ENCODE results near the gene SPRY4. TPM values are rescaled to one million over a fixed set of nuclear protein-coding genes. Genes with fewer than 3 reads are reported as not detected.
A peak's percentile ranks its signal among the peaks of the same experiment; 100 is the strongest.

SPRY4 gene, protein sequence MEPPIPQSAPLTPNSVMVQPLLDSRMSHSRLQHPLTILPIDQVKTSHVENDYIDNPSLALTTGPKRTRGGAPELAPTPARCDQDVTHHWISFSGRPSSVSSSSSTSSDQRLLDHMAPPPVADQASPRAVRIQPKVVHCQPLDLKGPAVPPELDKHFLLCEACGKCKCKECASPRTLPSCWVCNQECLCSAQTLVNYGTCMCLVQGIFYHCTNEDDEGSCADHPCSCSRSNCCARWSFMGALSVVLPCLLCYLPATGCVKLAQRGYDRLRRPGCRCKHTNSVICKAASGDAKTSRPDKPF
- total RNA-seq (10 to 100 TPM; 23.6 to 33.9 TPM), polyA plus RNA-seq (10 to 100 TPM; 16.7 to 22.7 TPM)
- long read RNA-seq, donor 1, full-length matches to known transcripts = 80 of 80 reads
- long read RNA-seq, donor 1, partial matches to known transcripts = 0 of 80 reads
- long read RNA-seq, donor 1, other reads (novel, unspliced or antisense) = 0 of 80 reads
- long read RNA-seq, donor 2, full-length matches to known transcripts = 25 of 25 reads
- long read RNA-seq, donor 2, partial matches to known transcripts = 0 of 25 reads
- long read RNA-seq, donor 2, other reads (novel, unspliced or antisense) = 0 of 25 reads
- long read RNA-seq, donor 3, full-length matches to known transcripts = 44 of 44 reads
- long read RNA-seq, donor 3, partial matches to known transcripts = 0 of 44 reads
- long read RNA-seq, donor 3, other reads (novel, unspliced or antisense) = 0 of 44 reads
- long read RNA-seq, donor 4, full-length matches to known transcripts = 29 of 29 reads
- long read RNA-seq, donor 4, partial matches to known transcripts = 0 of 29 reads
- long read RNA-seq, donor 4, other reads (novel, unspliced or antisense) = 0 of 29 reads
- long read RNA-seq, donor 5, full-length matches to known transcripts = 64 of 64 reads
- long read RNA-seq, donor 5, partial matches to known transcripts = 0 of 64 reads
- long read RNA-seq, donor 5, other reads (novel, unspliced or antisense) = 0 of 64 reads

- Histone ChIP-seq H3K9ac (ENCODE audit: insufficient read depth in 1 of 2, low read length in 2 of 2) (peak within 1 kb of the TSS; percentile 65 to 78), H3K4me3 (peak within 1 kb of the TSS; percentile 72), H3K9me3 (ENCODE audit: control insufficient read depth in 4 of 4, insufficient read depth in 3 of 4, low read length in 3 of 4) (no peaks in the 10 kb centered on the region), H3K27me3 (ENCODE audit: control insufficient read depth in 3 of 3, insufficient read depth in 3 of 3, low read length in 2 of 3) (no peaks in the 10 kb centered on the region), H3K4me1 (ENCODE audit: control insufficient read depth in 5 of 5, insufficient read depth in 5 of 5, low read length in 5 of 5) (peaks cover 0 to 54% (median 15%) of the 10 kb centered on the region in 5 donors), H3K36me3 (ENCODE audit: control insufficient read depth in 4 of 4, insufficient read depth in 4 of 4, low read length in 4 of 4) (no peaks in the 10 kb centered on the region), H3K27ac (ENCODE audit: low read depth in 1 of 2, low read length in 1 of 2) (peak within 1 kb of the TSS; percentile 71 to 94)
- ATAC-seq (ENCODE audit: insufficient read depth, low FRiP score) (peak; percentile 84), DNase-seq (peak; percentile 99 to 100 (median 99))
- WGBS, 2 donors = 0% methylated on average over 52 to 54 of the region's 54 CpGs
- TF ChIP-seq, protein P1, sequence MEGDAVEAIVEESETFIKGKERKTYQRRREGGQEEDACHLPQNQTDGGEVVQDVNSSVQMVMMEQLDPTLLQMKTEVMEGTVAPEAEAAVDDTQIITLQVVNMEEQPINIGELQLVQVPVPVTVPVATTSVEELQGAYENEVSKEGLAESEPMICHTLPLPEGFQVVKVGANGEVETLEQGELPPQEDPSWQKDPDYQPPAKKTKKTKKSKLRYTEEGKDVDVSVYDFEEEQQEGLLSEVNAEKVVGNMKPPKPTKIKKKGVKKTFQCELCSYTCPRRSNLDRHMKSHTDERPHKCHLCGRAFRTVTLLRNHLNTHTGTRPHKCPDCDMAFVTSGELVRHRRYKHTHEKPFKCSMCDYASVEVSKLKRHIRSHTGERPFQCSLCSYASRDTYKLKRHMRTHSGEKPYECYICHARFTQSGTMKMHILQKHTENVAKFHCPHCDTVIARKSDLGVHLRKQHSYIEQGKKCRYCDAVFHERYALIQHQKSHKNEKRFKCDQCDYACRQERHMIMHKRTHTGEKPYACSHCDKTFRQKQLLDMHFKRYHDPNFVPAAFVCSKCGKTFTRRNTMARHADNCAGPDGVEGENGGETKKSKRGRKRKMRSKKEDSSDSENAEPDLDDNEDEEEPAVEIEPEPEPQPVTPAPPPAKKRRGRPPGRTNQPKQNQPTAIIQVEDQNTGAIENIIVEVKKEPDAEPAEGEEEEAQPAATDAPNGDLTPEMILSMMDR (IDR thresholded peaks at IDR 0.05; ENCODE audit: control extremely low read depth, extremely low read depth) = no peak
Observed at GRCh38 chr5:142324871-142325724, at the start of gene SPRY4. Gene SPRY4, minus strand, starts transcription at chr5:142325021. Its CDS starts 9,913 bp downstream, at chr5:142315108.

DNA sequence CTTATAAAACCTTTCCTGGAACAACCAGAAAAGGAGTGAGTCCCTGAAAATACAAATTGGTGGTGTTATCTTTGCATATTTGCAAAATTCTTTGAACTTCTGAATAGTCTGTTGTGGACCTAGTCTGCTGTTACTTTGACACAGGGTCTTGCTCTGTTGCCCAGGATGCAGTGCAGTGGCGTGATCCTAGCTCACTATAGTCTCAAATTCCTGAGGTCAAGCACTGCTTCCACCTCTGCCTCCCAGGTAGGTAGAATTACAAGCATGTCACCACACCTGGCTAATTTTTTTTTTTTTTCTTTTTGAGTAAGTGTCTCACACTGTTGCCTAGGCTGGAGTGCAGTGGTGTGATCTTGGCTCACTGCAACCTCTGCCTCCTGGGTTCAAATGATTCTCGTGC lies 43.7 kb upstream of the SPRY4 start:
- H3K9ac ChIP-seq (ENCODE audit: insufficient read depth in 1 of 2, low read length in 2 of 2) = no peak overlapping the region
- 93 to 98% methylated on average over 2 of the region's 2 CpGs for WGBS, 2 donors
- TF ChIP-seq, protein P1 (IDR thresholded peaks at IDR 0.05; ENCODE audit: control extremely low read depth, extremely low read depth) = no peak
- ATAC-seq (ENCODE audit: insufficient read depth, low FRiP score) = no peak
- no peaks in the 10 kb centered on the region for H3K27me3 ChIP-seq (ENCODE audit: control insufficient read depth in 3 of 3, insufficient read depth in 3 of 3, low read length in 2 of 3)
- no peak for DNase-seq
- H3K4me3 ChIP-seq = no peak overlapping the region
- no peaks in the 10 kb centered on the region for H3K36me3 ChIP-seq (ENCODE audit: control insufficient read depth in 4 of 4, insufficient read depth in 4 of 4, low read length in 4 of 4)
- H3K4me1 ChIP-seq (ENCODE audit: control insufficient read depth in 5 of 5, insufficient read depth in 5 of 5, low read length in 5 of 5) = peaks cover 0 to 3% (median 0%) of the 10 kb centered on the region in 5 donors
- H3K9me3 ChIP-seq (ENCODE audit: control insufficient read depth in 4 of 4, insufficient read depth in 3 of 4, low read length in 3 of 4) = no peaks in the 10 kb centered on the region
- no peak overlapping the region for H3K27ac ChIP-seq (ENCODE audit: low read depth in 1 of 2, low read length in 1 of 2)

GRCh38 chr5:142366007-142366406 lies 41.2 kb upstream of the SPRY4 start:
- H3K9ac ChIP-seq (ENCODE audit: insufficient read depth in 1 of 2, low read length in 2 of 2) = no peak overlapping the region
- no peak overlapping the region for H3K4me3 ChIP-seq
- no peak for ATAC-seq (ENCODE audit: insufficient read depth, low FRiP score)
- WGBS, 2 donors = 90 to 96% methylated on average over 4 of the region's 4 CpGs
- H3K36me3 ChIP-seq (ENCODE audit: control insufficient read depth in 4 of 4, insufficient read depth in 4 of 4, low read length in 4 of 4) = no peaks in the 10 kb centered on the region
- H3K9me3 ChIP-seq (ENCODE audit: control insufficient read depth in 4 of 4, insufficient read depth in 3 of 4, low read length in 3 of 4) = no peaks in the 10 kb centered on the region
- H3K27me3 ChIP-seq (ENCODE audit: control insufficient read depth in 3 of 3, insufficient read depth in 3 of 3, low read length in 2 of 3) = no peaks in the 10 kb centered on the region
- H3K4me1 ChIP-seq (ENCODE audit: control insufficient read depth in 5 of 5, insufficient read depth in 5 of 5, low read length in 5 of 5) = peaks cover 0 to 5% (median 3%) of the 10 kb centered on the region in 5 donors
- no peak for DNase-seq
- TF ChIP-seq, protein P1 (IDR thresholded peaks at IDR 0.05; ENCODE audit: control extremely low read depth, extremely low read depth) = no peak
- no peak overlapping the region for H3K27ac ChIP-seq (ENCODE audit: low read depth in 1 of 2, low read length in 1 of 2)
